CD14-positive monocyte (primary cell): Measurements from ENCODE around the gene KLRD1. TPM values are rescaled to one million over a fixed set of nuclear protein-coding genes. Genes with fewer than 3 reads are reported as not detected.

ENCODE experiments used
- DNase-seq, 3 donors: peaks; one replicate each; pipeline ENCODE4 v3.0.0-alpha.2; 2011 to 2022
- H2AFZ ChIP-seq: 2 replicates; pipeline ENCODE4 v1.6.0; 2012; ENCODE audit warnings: mild to moderate bottlenecking, low read depth, low read length, inconsistent platforms; ENCODE audit not compliant: insufficient read depth, poor library complexity, severe bottlenecking
- H3K27ac ChIP-seq, 2 donors: 1 replicate in 1 of 2; 2 replicates in 1 of 2; pipeline ENCODE4 v1.5.1; 2012 to 2013; ENCODE audit warnings: low read length in 2 of 2, control low read depth in 1 of 2, inconsistent platforms in 1 of 2, low read depth in 1 of 2, mild to moderate bottlenecking in 1 of 2
- H3K27me3 ChIP-seq, 2 donors: one replicate each; pipeline versions ENCODE4 v1.6.0 to v1.6.1; 2011 to 2013; ENCODE audit warnings: low read length in 2 of 2; ENCODE audit not compliant: control insufficient read depth in 2 of 2, insufficient read depth in 2 of 2
- H3K36me3 ChIP-seq, 2 donors: replicated peaks in 1 of 2; 1 replicate in 1 of 2; 2 replicates in 1 of 2; pipeline versions ENCODE4 v1.5.1 to v1.6.1; 2012 to 2013; ENCODE audit warnings: low read length in 2 of 2, control low read depth in 1 of 2, inconsistent platforms in 1 of 2, mild to moderate bottlenecking in 1 of 2; ENCODE audit not compliant: insufficient read depth in 2 of 2, control insufficient read depth in 1 of 2
- H3K4me1 ChIP-seq, 2 donors: 1 replicate in 1 of 2; 2 replicates in 1 of 2; pipeline versions ENCODE4 v1.5.1 to v1.6.1; 2012 to 2013; ENCODE audit warnings: low read length in 2 of 2, control low read depth in 1 of 2, inconsistent platforms in 1 of 2, mild to moderate bottlenecking in 1 of 2, moderate library complexity in 1 of 2; ENCODE audit not compliant: insufficient read depth in 2 of 2, control insufficient read depth in 1 of 2
- H3K4me2 ChIP-seq: replicated peaks from 2 replicates; pipeline ENCODE3; 2012; ENCODE audit warnings: low read length, moderate library complexity, mild to moderate bottlenecking; ENCODE audit not compliant: poor library complexity, severe bottlenecking; ENCODE audit errors: extremely low read depth
- H3K4me3 ChIP-seq, 3 experiments: fragments of 200-600 bp in 1 of 3; sonication (generic) in 1 of 3; replicated peaks in 1 of 3; 1 replicate in 2 of 3; 2 replicates in 1 of 3; pipeline ENCODE4 v1.5.1; 2011 to 2013; ENCODE audit warnings: low read length in 3 of 3, mild to moderate bottlenecking in 3 of 3, control low read depth in 2 of 3, low read depth in 2 of 3, inconsistent platforms in 1 of 3, moderate library complexity in 1 of 3
- H3K79me2 ChIP-seq: 2 replicates; pipeline ENCODE4 v1.6.0; 2012; ENCODE audit warnings: mild to moderate bottlenecking, control low read depth, inconsistent platforms, low read length, moderate library complexity; ENCODE audit not compliant: insufficient read depth
- H3K9ac ChIP-seq: 2 replicates; pipeline ENCODE4 v1.6.0; 2017; ENCODE audit warnings: low read length, mild to moderate bottlenecking; ENCODE audit not compliant: insufficient read depth, poor library complexity, severe bottlenecking
- H3K9me3 ChIP-seq, 2 donors: replicated peaks in 1 of 2; 1 replicate in 1 of 2; 2 replicates in 1 of 2; pipeline versions ENCODE4 v1.5.1 to v1.6.1; 2012 to 2013; ENCODE audit warnings: low read length in 2 of 2, control low read depth in 1 of 2; ENCODE audit not compliant: control insufficient read depth in 1 of 2, insufficient read depth in 1 of 2
- H4K20me1 ChIP-seq: 2 replicates; pipeline ENCODE4 v1.6.0; 2012; ENCODE audit warnings: mild to moderate bottlenecking, low read length, control low read depth, moderate library complexity; ENCODE audit not compliant: insufficient read depth
- H3K27ac Mint-ChIP-seq, 7 donors: one replicate each; pipeline ENCODE4 v1.8.0; 2020; ENCODE audit warnings: mild to moderate bottlenecking in 7 of 7, mixed read lengths in 7 of 7, moderate library complexity in 6 of 7, inconsistent platforms in 2 of 7
- H3K27me3 Mint-ChIP-seq, 3 donors: one replicate each; pipeline ENCODE4 v1.8.0; 2021 to 2022; ENCODE audit warnings: low read depth in 3 of 3, mild to moderate bottlenecking in 3 of 3, mixed read lengths in 3 of 3, moderate library complexity in 3 of 3, inconsistent platforms in 1 of 3
- H3K36me3 Mint-ChIP-seq, 2 donors: one replicate each; pipeline ENCODE4 v1.8.0; 2020; ENCODE audit warnings: mixed read lengths in 2 of 2, inconsistent platforms in 1 of 2, mild to moderate bottlenecking in 1 of 2
- H3K4me1 Mint-ChIP-seq: one replicate; pipeline ENCODE4 v1.8.0; 2020; ENCODE audit warnings: mild to moderate bottlenecking, mixed read lengths
- H3K4me3 Mint-ChIP-seq, 2 donors: one replicate each; pipeline ENCODE4 v1.8.0; 2020; ENCODE audit warnings: mild to moderate bottlenecking in 2 of 2, mixed read lengths in 2 of 2, moderate library complexity in 1 of 2
- H3K9me3 Mint-ChIP-seq, 7 donors: one replicate each; pipeline ENCODE4 v1.8.0; 2020 to 2022; ENCODE audit warnings: mixed read lengths in 7 of 7, mild to moderate bottlenecking in 6 of 7, moderate library complexity in 6 of 7, inconsistent platforms in 2 of 7
- CTCF ChIP-seq: fragments of 200-600 bp; IDR thresholded peaks from one replicate; pipeline ENCODE4 v1.8.0; 2022; ENCODE audit warnings: antibody characterized with exemption, mild to moderate bottlenecking
- WGBS: methylation state at CpG from one replicate; pipeline ENCODE4 v1.1.5; 2013; ENCODE audit warnings: missing lambda C conversion rate; ENCODE audit not compliant: insufficient coverage; 5-methylcytosine and 5-hydroxymethylcytosine counted together
- intact Hi-C, 2 donors: fragments of 100-400 bp; cut with micrococcal nuclease; formaldehyde crosslinking; loops; one replicate each; pipeline versions ENCODE4 v1.15.0 to v1.15.1; 2023
- polyA plus RNA-seq, 3 donors: library from polyadenylated mRNA; depleted of rRNA in 1 of 3; unstranded in 2 of 3; stranded (reverse) in 1 of 3; fragments of 300-500 nt in 2 of 3; fragments of >200 nt in 1 of 3; fragmentation: Illumina TruSeq in 2 of 3; gene quantifications; 1 replicate in 2 of 3; 2 replicates in 1 of 3; pipeline ENCODE4 v1.2.3, GENCODE V29; 2012 to 2021

Gene KLRD1
- polyA plus RNA-seq, 3 donors: 0.08 to 0.79 (median 0.51) TPM

DNA sequence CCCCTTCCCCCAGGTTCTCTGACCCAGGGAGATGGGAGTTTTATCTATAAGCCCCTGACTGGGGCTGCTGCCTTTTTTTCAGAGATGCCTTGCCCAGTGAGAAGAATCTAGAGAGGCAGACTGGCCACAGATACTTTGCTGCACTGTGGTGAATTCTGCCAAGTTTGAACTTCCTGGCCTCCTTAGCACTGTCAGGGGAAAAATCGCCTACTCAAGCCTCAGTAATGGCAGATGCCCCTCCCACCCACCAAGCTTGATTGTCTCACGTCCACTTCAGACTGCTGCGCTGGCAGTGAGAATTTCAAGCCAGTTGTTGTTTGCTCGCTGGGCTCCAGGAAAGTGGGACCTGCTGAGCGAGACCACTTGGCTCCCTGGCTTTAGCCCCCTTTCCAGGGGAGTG lies 50.5 kb downstream of the KLRD1 start:
- Histone ChIP-seq H3K4me2 (no peak overlapping the region), H3K79me2 (no peaks in the 10 kb centered on the region), H3K9ac (no peak overlapping the region), H3K4me1 (no peaks in the 10 kb centered on the region), H3K36me3 (no peaks in the 10 kb centered on the region), H3K9me3 (peaks cover 0 to 6% of the 10 kb centered on the region in 2 donors), H3K4me3 (no peak overlapping the region), H3K27me3 (no peaks in the 10 kb centered on the region), H3K27ac (no peak overlapping the region), H4K20me1 (no peaks in the 10 kb centered on the region), H2AFZ (no peak overlapping the region)
- Mint-ChIP-seq H3K27ac (no peak overlapping the region), H3K36me3 (no peaks in the 10 kb centered on the region), H3K4me3 (no peak overlapping the region), H3K27me3 (peaks cover 0 to 6% (median 2%) of the 10 kb centered on the region in 3 donors), H3K9me3 (peaks cover 0 to 9% (median 3%) of the 10 kb centered on the region in 7 donors), H3K4me1 (peaks cover 3% of the 10 kb centered on the region)
- 86% methylated on average over 3 of the region's 5 CpGs for WGBS
- TF ChIP-seq CTCF: no peak
- no peak for DNase-seq
- intact Hi-C loops: no loop called here

DNA sequence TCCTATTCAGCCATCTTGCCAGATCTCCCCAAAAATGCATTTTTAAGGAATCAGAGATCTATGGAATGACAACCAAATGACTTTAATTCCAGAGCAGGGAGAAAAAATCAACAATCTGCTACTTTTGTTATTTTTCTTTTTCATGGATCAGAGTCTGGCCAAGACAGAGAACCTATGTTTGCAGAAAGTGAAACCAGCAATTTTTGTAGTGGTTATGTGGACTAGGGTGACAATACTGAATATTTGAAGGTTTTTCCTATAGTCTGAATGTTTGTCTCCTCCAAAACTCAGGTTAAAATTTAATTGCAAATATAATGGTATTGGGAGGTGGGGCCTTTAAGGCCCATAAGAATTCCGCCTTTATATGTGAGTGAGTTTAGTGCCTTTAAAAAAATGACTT lies 51.3 kb downstream of the KLRD1 start:
- intact Hi-C loops: no loop called here
- no peaks in the 10 kb centered on the region for H3K27me3 ChIP-seq
- H3K79me2 ChIP-seq: no peaks in the 10 kb centered on the region
- Mint-ChIP-seq H3K27me3 (peaks cover 0 to 6% (median 2%) of the 10 kb centered on the region in 3 donors), H3K36me3 (no peaks in the 10 kb centered on the region), H3K4me3 (no peak overlapping the region), H3K4me1 (peaks cover 3% of the 10 kb centered on the region), H3K9me3 (peaks cover 0 to 9% (median 3%) of the 10 kb centered on the region in 7 donors), H3K27ac (no peak overlapping the region)
- H3K4me2 ChIP-seq: no peak overlapping the region
- no peak for TF ChIP-seq CTCF
- peaks cover 3 to 5% of the 10 kb centered on the region in 2 donors for H3K4me1 ChIP-seq
- WGBS: no CpG with 5 or more reads among the region's 1 CpG
- H2AFZ ChIP-seq: no peak overlapping the region
- H3K9me3 ChIP-seq: peaks cover 0 to 6% of the 10 kb centered on the region in 2 donors
- no peak overlapping the region for H3K9ac ChIP-seq
- H3K36me3 ChIP-seq: no peaks in the 10 kb centered on the region
- no peaks in the 10 kb centered on the region for H4K20me1 ChIP-seq
- no peak overlapping the region for H3K27ac ChIP-seq
- no peak for DNase-seq
- no peak overlapping the region for H3K4me3 ChIP-seq
